Measurements from ENCODE around the gene PTGS1. TPM values are rescaled to one million over a fixed set of nuclear protein-coding genes. Genes with fewer than 3 reads are reported as not detected.

Gene PTGS1
- total RNA-seq, 4 donors from 2014 or later, result 14.2 to 27.9 (median 20.2) TPM

GRCh38 chr9:122332644-122333043 lies 38.2 kb upstream of the PTGS1 start:
- WGBS, 2 donors (ENCODE audit: low coverage in 1 of 2), result 67 to 70% methylated on average over 7 of the region's 7 CpGs
- Histone ChIP-seq H3K27ac (no peak overlapping the region), H3K4me1 (no peaks in the 10 kb centered on the region), H3K9me3 (no peaks in the 10 kb centered on the region), H3K27me3 (no peaks in the 10 kb centered on the region), H3K4me3 (no peak overlapping the region), H3K36me3 (no peaks in the 10 kb centered on the region)
- intact Hi-C loops (cut with DNase I; ENCODE audit: low total_unique reads), result no loop called here
- no peak for TF ChIP-seq CTCF (IDR thresholded peaks at IDR 0.05)
- no peak for TF ChIP-seq POLR2AphosphoS5 (IDR thresholded peaks at IDR 0.05)
- no peak for TF ChIP-seq POLR2A (IDR thresholded peaks at IDR 0.05)
- TF ChIP-seq EP300 (IDR thresholded peaks at IDR 0.05; ENCODE audit: low read depth), result no peak
- in situ Hi-C loops (cut with MboI; ENCODE audit: low pct_ligation_motif_present in 1 of 4, low pct_unique_long_range_greater_than_20kb in 1 of 4, low sequenced_read_pairs in 3 of 4), result no loop called here
- DNase-seq, result no peak

- Histone ChIP-seq H3K27me3 (no peaks in the 10 kb centered on the region), H3K4me1 (no peaks in the 10 kb centered on the region), H3K36me3 (no peaks in the 10 kb centered on the region), H3K9me3 (no peaks in the 10 kb centered on the region), H3K27ac (no peak overlapping the region), H3K4me3 (no peak overlapping the region)
- no peak for DNase-seq
- intact Hi-C loops (cut with DNase I; ENCODE audit: low total_unique reads) (no loop called here), in situ Hi-C loops (cut with MboI; ENCODE audit: low pct_ligation_motif_present in 1 of 4, low pct_unique_long_range_greater_than_20kb in 1 of 4, low sequenced_read_pairs in 3 of 4) (no loop called here)
- TF ChIP-seq CTCF (IDR thresholded peaks at IDR 0.05), result no peak
- no peak for TF ChIP-seq EP300 (IDR thresholded peaks at IDR 0.05; ENCODE audit: low read depth)
- no peak for TF ChIP-seq POLR2A (IDR thresholded peaks at IDR 0.05)
- no peak for TF ChIP-seq POLR2AphosphoS5 (IDR thresholded peaks at IDR 0.05)
- WGBS, 2 donors (ENCODE audit: low coverage in 1 of 2), result 67 to 75% methylated on average over 5 to 10 of the region's 10 CpGs
These were observed 37.5 kb upstream of the PTGS1 start for GRCh38 chr9:122333169-122333808.

- H3K4me1 ChIP-seq, result no peaks in the 10 kb centered on the region
- in situ Hi-C loops (cut with MboI; ENCODE audit: low pct_ligation_motif_present in 1 of 4, low pct_unique_long_range_greater_than_20kb in 1 of 4, low sequenced_read_pairs in 3 of 4) (no loop called here), intact Hi-C loops (cut with DNase I; ENCODE audit: low total_unique reads) (no loop called here)
- DNase-seq, result no peak
- H3K36me3 ChIP-seq, result no peaks in the 10 kb centered on the region
- no peaks in the 10 kb centered on the region for H3K27me3 ChIP-seq
- H3K9me3 ChIP-seq, result no peaks in the 10 kb centered on the region
- H3K4me3 ChIP-seq, result no peak overlapping the region
- H3K27ac ChIP-seq, result no peak overlapping the region
- TF ChIP-seq POLR2AphosphoS5 (IDR thresholded peaks at IDR 0.05) (no peak), POLR2A (IDR thresholded peaks at IDR 0.05) (no peak), CTCF (IDR thresholded peaks at IDR 0.05) (no peak), EP300 (IDR thresholded peaks at IDR 0.05; ENCODE audit: low read depth) (no peak)
- WGBS, 2 donors (ENCODE audit: low coverage in 1 of 2), result 75% methylated on average over 4 of the region's 4 CpGs; no CpG with 5 or more reads in 1 of the 2 donors
These were observed 35.9 kb upstream of the PTGS1 start for GRCh38 chr9:122334916-122335315.

- DNase-seq, result no peak
- no peaks in the 10 kb centered on the region for H3K4me1 ChIP-seq
- in situ Hi-C loops (cut with MboI; ENCODE audit: low pct_ligation_motif_present in 1 of 4, low pct_unique_long_range_greater_than_20kb in 1 of 4, low sequenced_read_pairs in 3 of 4), result no loop called here
These were observed 34.6 kb upstream of the PTGS1 start for GRCh38 chr9:122336189-122336588.

More at GRCh38 chr9:122336189-122336588, 34.6 kb upstream of the PTGS1 start:
- no peak overlapping the region for H3K27ac ChIP-seq
- no peaks in the 10 kb centered on the region for H3K36me3 ChIP-seq
- intact Hi-C loops (cut with DNase I; ENCODE audit: low total_unique reads), result no loop called here
- TF ChIP-seq POLR2AphosphoS5 (IDR thresholded peaks at IDR 0.05) (no peak), POLR2A (IDR thresholded peaks at IDR 0.05) (no peak), EP300 (IDR thresholded peaks at IDR 0.05; ENCODE audit: low read depth) (no peak), CTCF (IDR thresholded peaks at IDR 0.05) (no peak)
- no peak overlapping the region for H3K4me3 ChIP-seq
- no peaks in the 10 kb centered on the region for H3K9me3 ChIP-seq
- WGBS, 2 donors (ENCODE audit: low coverage in 1 of 2), result 86 to 96% methylated on average over 4 to 5 of the region's 5 CpGs
- no peaks in the 10 kb centered on the region for H3K27me3 ChIP-seq
